GM23338 (cell line): Measurements from ENCODE around the gene LIPM. TPM values are rescaled to one million over a fixed set of nuclear protein-coding genes. Genes with fewer than 3 reads are reported as not detected.

Source experiments
- ATAC-seq: fragments of 200-7000 bp; cut with Tn5 transposase; 3 replicates; pipeline ENCODE4 v1.9.1; 2020
- DNase-seq: peaks from one replicate; pipeline ENCODE4 v3.0.0-alpha.2; 2015; ENCODE audit warnings: low spot score
- H2AFZ ChIP-seq: fragments of 200-600 bp; sonication (generic); 2 replicates; pipeline ENCODE4 v1.8.0; 2016; ENCODE audit warnings: antibody characterized with exemption, mild to moderate bottlenecking, moderate library complexity
- H3F3A ChIP-seq: fragments of 200-600 bp; sonication (generic); replicated peaks from 2 replicates; pipeline ENCODE4 v1.8.0; 2017; ENCODE audit warnings: antibody characterized with exemption, mixed run types, low read depth
- H3K27ac ChIP-seq: fragments of 200-600 bp; sonication (generic); 2 replicates; pipeline ENCODE4 v1.6.1; 2016; ENCODE audit warnings: low read depth
- H3K27me3 ChIP-seq: fragments of 200-600 bp; sonication (generic); 2 replicates; pipeline ENCODE4 v1.8.0; 2016; ENCODE audit warnings: mild to moderate bottlenecking, mixed run types, moderate library complexity; ENCODE audit not compliant: insufficient read depth
- H3K36me3 ChIP-seq: fragments of 200-600 bp; sonication (generic); 2 replicates; pipeline ENCODE4 v1.8.0; 2016; ENCODE audit warnings: mild to moderate bottlenecking; ENCODE audit not compliant: insufficient read depth
- H3K4me1 ChIP-seq: fragments of 200-600 bp; sonication (generic); 2 replicates; pipeline ENCODE4 v1.8.0; 2016; ENCODE audit warnings: mild to moderate bottlenecking, moderate library complexity; ENCODE audit not compliant: insufficient read depth
- H3K4me2 ChIP-seq: fragments of 200-600 bp; sonication (generic); 2 replicates; pipeline ENCODE4 v1.7.1; 2017; ENCODE audit warnings: mixed run types
- H3K4me3 ChIP-seq: fragments of 200-600 bp; sonication (generic); 2 replicates; pipeline ENCODE4 v1.6.1; 2016; ENCODE audit warnings: mixed run types
- H3K79me2 ChIP-seq: fragments of 200-600 bp; sonication (generic); replicated peaks from 2 replicates; pipeline ENCODE4 v1.8.0; 2017; ENCODE audit warnings: mild to moderate bottlenecking; ENCODE audit not compliant: insufficient read depth
- H3K9me2 ChIP-seq: fragments of 200-600 bp; sonication (generic); 2 replicates; pipeline ENCODE4 v1.8.0; 2017; ENCODE audit not compliant: insufficient read depth
- H4K20me1 ChIP-seq: fragments of 200-600 bp; sonication (generic); replicated peaks from 2 replicates; pipeline ENCODE4 v1.8.0; 2017; ENCODE audit warnings: mild to moderate bottlenecking; ENCODE audit not compliant: insufficient read depth
- H3K27ac Mint-ChIP-seq: 2 replicates; pipeline ENCODE4 v1.8.0; 2020; ENCODE audit warnings: inconsistent platforms, mild to moderate bottlenecking, moderate library complexity, mixed read lengths
- H3K27me3 Mint-ChIP-seq: 3 replicates; pipeline ENCODE4 v1.8.0; 2022; ENCODE audit warnings: low read depth, mild to moderate bottlenecking, moderate library complexity, mixed read lengths, inconsistent platforms; ENCODE audit not compliant: insufficient read depth, poor library complexity
- H3K36me3 Mint-ChIP-seq: 3 replicates; pipeline ENCODE4 v1.8.0; 2021; ENCODE audit warnings: low read depth, mild to moderate bottlenecking, inconsistent platforms, moderate library complexity, mixed read lengths
- H3K4me1 Mint-ChIP-seq: 3 replicates; pipeline ENCODE4 v1.8.0; 2020; ENCODE audit warnings: mild to moderate bottlenecking, inconsistent platforms, mixed read lengths
- H3K4me3 Mint-ChIP-seq: 3 replicates; pipeline ENCODE4 v1.8.0; 2021; ENCODE audit warnings: moderate library complexity, mild to moderate bottlenecking, inconsistent platforms, mixed read lengths
- H3K9me3 Mint-ChIP-seq: 3 replicates; pipeline ENCODE4 v1.8.0; 2020; ENCODE audit warnings: moderate library complexity, mild to moderate bottlenecking, inconsistent platforms, mixed read lengths
- CREB1 ChIP-seq: fragments of 250-450 bp; sonication (Bioruptor Pico); IDR thresholded peaks from 2 replicates; pipeline ENCODE4 v1.5.0; 2020; ENCODE audit warnings: low read depth, mild to moderate bottlenecking, moderate library complexity
- EZH2 ChIP-seq: fragments of 200-600 bp; sonication (generic); IDR thresholded peaks from one replicate; pipeline ENCODE4 v1.8.0; 2017; ENCODE audit warnings: antibody characterized with exemption, mild to moderate bottlenecking, low read depth; ENCODE audit not compliant: unreplicated experiment
- EZH2phosphoT487 ChIP-seq: fragments of 200-600 bp; sonication (generic); IDR thresholded peaks from one replicate; pipeline ENCODE4 v1.8.1; 2018; ENCODE audit warnings: antibody characterized with exemption; ENCODE audit not compliant: unreplicated experiment
- JUNB ChIP-seq: IDR thresholded peaks from one replicate; pipeline ENCODE4 v1.6.1; 2016; ENCODE audit warnings: antibody characterized with exemption; ENCODE audit not compliant: unreplicated experiment
- NANOG ChIP-seq: IDR thresholded peaks from 2 replicates; pipeline ENCODE4 v1.6.1; 2016; ENCODE audit warnings: antibody characterized with exemption, borderline replicate concordance
- POLR2AphosphoS5 ChIP-seq: IDR thresholded peaks from 2 replicates; pipeline ENCODE4 v1.6.1; 2016; ENCODE audit warnings: antibody characterized with exemption, low read depth
- STAT1 ChIP-seq: IDR thresholded peaks from one replicate; pipeline ENCODE4 v1.6.1; 2016; ENCODE audit warnings: antibody characterized with exemption; ENCODE audit not compliant: unreplicated experiment
- ZNF114 ChIP-seq: fragments of 250-450 bp; sonication (Bioruptor Pico); IDR thresholded peaks from 2 replicates; pipeline ENCODE4 v1.5.0; 2020; ENCODE audit warnings: mild to moderate bottlenecking, moderate library complexity
- ZNF331 ChIP-seq: fragments of 250-450 bp; sonication (Bioruptor Pico); IDR thresholded peaks from 2 replicates; pipeline ENCODE4 v1.5.0; 2020; ENCODE audit warnings: low read depth, mild to moderate bottlenecking, moderate library complexity
- polyA plus RNA-seq: library from polyadenylated mRNA; unstranded; fragments of >200 nt; fragmentation: Nextera tagmentation; extraction: Ambion mirVana; gene quantifications from 2 replicates; pipeline ENCODE4 v1.2.1, GENCODE V29; 2016
- total RNA-seq: library from RNA; depleted of rRNA; stranded (reverse); fragments of >200 nt; shearing (Covaris generic); gene quantifications from 2 replicates; pipeline ENCODE4 v1.2.3, GENCODE V29; 2014
- TF ChIP-seq, protein P1 (sequence below), 2 experiments: fragments of 200-600 bp in 1 of 2; sonication (generic) in 1 of 2; conservative IDR thresholded peaks; 2 replicates each; pipeline versions ENCODE4 v1.5.1 to v1.6.1; 2016 to 2017; ENCODE audit warnings: antibody characterized with exemption in 2 of 2, low read depth in 2 of 2, mild to moderate bottlenecking in 2 of 2, moderate library complexity in 1 of 2
- TF ChIP-seq, protein P2 (sequence below): IDR thresholded peaks from 2 replicates; pipeline ENCODE4 v1.6.1; 2016; ENCODE audit warnings: antibody characterized with exemption
- TF ChIP-seq, protein P3 (sequence below): IDR thresholded peaks from one replicate; pipeline ENCODE4 v1.6.1; 2018; ENCODE audit warnings: antibody characterized with exemption; ENCODE audit not compliant: unreplicated experiment
- TF ChIP-seq, protein P4 (sequence below): fragments of 250-450 bp; sonication (Bioruptor Pico); IDR thresholded peaks from 2 replicates; pipeline ENCODE4 v1.5.0; 2020; ENCODE audit warnings: mild to moderate bottlenecking, moderate library complexity

The LIPM gene
- total and polyA plus RNA-seq, 2 experiments from 2014 or later = not detected

DNA sequence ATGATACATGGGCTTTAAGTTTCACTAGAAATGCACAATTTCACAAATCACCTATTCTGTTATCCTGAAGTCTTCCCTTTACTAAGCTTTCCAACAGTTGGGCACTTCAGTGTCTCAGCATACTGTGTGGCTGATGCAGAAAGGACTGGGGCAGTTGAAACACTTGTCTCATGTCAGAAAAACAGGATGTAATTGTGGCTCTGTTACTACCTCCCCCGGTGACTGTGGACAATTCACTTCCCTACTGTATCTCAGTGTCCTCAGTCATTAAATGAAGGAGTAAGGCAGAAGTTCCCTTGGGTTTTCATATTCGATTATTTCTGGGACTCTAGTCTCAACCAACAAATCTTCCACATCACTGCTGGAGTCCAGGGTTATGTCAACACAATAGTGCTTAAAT is 31.2 kb downstream of the LIPM start:
- Mint-ChIP-seq H3K27ac (no peak overlapping the region), H3K27me3 (no peaks in the 10 kb centered on the region), H3K36me3 (no peaks in the 10 kb centered on the region), H3K4me3 (no peak overlapping the region), H3K4me1 (no peaks in the 10 kb centered on the region), H3K9me3 (no peaks in the 10 kb centered on the region)
- H3K9me2 ChIP-seq = no peaks in the 10 kb centered on the region
- no peaks in the 10 kb centered on the region for H3K27me3 ChIP-seq
- no peaks in the 10 kb centered on the region for H3K4me1 ChIP-seq
- no peak overlapping the region for H3K4me3 ChIP-seq
- DNase-seq = no peak
- no peak for ATAC-seq
- TF ChIP-seq, protein P1, sequence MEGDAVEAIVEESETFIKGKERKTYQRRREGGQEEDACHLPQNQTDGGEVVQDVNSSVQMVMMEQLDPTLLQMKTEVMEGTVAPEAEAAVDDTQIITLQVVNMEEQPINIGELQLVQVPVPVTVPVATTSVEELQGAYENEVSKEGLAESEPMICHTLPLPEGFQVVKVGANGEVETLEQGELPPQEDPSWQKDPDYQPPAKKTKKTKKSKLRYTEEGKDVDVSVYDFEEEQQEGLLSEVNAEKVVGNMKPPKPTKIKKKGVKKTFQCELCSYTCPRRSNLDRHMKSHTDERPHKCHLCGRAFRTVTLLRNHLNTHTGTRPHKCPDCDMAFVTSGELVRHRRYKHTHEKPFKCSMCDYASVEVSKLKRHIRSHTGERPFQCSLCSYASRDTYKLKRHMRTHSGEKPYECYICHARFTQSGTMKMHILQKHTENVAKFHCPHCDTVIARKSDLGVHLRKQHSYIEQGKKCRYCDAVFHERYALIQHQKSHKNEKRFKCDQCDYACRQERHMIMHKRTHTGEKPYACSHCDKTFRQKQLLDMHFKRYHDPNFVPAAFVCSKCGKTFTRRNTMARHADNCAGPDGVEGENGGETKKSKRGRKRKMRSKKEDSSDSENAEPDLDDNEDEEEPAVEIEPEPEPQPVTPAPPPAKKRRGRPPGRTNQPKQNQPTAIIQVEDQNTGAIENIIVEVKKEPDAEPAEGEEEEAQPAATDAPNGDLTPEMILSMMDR (conservative IDR thresholded peaks at IDR 0.05; ENCODE audit: low read depth in 2 of 2) = no peak
- TF ChIP-seq, protein P2, sequence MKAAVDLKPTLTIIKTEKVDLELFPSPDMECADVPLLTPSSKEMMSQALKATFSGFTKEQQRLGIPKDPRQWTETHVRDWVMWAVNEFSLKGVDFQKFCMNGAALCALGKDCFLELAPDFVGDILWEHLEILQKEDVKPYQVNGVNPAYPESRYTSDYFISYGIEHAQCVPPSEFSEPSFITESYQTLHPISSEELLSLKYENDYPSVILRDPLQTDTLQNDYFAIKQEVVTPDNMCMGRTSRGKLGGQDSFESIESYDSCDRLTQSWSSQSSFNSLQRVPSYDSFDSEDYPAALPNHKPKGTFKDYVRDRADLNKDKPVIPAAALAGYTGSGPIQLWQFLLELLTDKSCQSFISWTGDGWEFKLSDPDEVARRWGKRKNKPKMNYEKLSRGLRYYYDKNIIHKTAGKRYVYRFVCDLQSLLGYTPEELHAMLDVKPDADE = no peak
- TF ChIP-seq CREB1 (no peak), EZH2 (no peak), POLR2AphosphoS5 (no peak), STAT1 (no peak), ZNF114 (no peak), JUNB (no peak), EZH2phosphoT487 (no peak), ZNF331 (no peak), NANOG (no peak)
- TF ChIP-seq, protein P3, sequence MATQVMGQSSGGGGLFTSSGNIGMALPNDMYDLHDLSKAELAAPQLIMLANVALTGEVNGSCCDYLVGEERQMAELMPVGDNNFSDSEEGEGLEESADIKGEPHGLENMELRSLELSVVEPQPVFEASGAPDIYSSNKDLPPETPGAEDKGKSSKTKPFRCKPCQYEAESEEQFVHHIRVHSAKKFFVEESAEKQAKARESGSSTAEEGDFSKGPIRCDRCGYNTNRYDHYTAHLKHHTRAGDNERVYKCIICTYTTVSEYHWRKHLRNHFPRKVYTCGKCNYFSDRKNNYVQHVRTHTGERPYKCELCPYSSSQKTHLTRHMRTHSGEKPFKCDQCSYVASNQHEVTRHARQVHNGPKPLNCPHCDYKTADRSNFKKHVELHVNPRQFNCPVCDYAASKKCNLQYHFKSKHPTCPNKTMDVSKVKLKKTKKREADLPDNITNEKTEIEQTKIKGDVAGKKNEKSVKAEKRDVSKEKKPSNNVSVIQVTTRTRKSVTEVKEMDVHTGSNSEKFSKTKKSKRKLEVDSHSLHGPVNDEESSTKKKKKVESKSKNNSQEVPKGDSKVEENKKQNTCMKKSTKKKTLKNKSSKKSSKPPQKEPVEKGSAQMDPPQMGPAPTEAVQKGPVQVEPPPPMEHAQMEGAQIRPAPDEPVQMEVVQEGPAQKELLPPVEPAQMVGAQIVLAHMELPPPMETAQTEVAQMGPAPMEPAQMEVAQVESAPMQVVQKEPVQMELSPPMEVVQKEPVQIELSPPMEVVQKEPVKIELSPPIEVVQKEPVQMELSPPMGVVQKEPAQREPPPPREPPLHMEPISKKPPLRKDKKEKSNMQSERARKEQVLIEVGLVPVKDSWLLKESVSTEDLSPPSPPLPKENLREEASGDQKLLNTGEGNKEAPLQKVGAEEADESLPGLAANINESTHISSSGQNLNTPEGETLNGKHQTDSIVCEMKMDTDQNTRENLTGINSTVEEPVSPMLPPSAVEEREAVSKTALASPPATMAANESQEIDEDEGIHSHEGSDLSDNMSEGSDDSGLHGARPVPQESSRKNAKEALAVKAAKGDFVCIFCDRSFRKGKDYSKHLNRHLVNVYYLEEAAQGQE = no peak
- TF ChIP-seq, protein P4, sequence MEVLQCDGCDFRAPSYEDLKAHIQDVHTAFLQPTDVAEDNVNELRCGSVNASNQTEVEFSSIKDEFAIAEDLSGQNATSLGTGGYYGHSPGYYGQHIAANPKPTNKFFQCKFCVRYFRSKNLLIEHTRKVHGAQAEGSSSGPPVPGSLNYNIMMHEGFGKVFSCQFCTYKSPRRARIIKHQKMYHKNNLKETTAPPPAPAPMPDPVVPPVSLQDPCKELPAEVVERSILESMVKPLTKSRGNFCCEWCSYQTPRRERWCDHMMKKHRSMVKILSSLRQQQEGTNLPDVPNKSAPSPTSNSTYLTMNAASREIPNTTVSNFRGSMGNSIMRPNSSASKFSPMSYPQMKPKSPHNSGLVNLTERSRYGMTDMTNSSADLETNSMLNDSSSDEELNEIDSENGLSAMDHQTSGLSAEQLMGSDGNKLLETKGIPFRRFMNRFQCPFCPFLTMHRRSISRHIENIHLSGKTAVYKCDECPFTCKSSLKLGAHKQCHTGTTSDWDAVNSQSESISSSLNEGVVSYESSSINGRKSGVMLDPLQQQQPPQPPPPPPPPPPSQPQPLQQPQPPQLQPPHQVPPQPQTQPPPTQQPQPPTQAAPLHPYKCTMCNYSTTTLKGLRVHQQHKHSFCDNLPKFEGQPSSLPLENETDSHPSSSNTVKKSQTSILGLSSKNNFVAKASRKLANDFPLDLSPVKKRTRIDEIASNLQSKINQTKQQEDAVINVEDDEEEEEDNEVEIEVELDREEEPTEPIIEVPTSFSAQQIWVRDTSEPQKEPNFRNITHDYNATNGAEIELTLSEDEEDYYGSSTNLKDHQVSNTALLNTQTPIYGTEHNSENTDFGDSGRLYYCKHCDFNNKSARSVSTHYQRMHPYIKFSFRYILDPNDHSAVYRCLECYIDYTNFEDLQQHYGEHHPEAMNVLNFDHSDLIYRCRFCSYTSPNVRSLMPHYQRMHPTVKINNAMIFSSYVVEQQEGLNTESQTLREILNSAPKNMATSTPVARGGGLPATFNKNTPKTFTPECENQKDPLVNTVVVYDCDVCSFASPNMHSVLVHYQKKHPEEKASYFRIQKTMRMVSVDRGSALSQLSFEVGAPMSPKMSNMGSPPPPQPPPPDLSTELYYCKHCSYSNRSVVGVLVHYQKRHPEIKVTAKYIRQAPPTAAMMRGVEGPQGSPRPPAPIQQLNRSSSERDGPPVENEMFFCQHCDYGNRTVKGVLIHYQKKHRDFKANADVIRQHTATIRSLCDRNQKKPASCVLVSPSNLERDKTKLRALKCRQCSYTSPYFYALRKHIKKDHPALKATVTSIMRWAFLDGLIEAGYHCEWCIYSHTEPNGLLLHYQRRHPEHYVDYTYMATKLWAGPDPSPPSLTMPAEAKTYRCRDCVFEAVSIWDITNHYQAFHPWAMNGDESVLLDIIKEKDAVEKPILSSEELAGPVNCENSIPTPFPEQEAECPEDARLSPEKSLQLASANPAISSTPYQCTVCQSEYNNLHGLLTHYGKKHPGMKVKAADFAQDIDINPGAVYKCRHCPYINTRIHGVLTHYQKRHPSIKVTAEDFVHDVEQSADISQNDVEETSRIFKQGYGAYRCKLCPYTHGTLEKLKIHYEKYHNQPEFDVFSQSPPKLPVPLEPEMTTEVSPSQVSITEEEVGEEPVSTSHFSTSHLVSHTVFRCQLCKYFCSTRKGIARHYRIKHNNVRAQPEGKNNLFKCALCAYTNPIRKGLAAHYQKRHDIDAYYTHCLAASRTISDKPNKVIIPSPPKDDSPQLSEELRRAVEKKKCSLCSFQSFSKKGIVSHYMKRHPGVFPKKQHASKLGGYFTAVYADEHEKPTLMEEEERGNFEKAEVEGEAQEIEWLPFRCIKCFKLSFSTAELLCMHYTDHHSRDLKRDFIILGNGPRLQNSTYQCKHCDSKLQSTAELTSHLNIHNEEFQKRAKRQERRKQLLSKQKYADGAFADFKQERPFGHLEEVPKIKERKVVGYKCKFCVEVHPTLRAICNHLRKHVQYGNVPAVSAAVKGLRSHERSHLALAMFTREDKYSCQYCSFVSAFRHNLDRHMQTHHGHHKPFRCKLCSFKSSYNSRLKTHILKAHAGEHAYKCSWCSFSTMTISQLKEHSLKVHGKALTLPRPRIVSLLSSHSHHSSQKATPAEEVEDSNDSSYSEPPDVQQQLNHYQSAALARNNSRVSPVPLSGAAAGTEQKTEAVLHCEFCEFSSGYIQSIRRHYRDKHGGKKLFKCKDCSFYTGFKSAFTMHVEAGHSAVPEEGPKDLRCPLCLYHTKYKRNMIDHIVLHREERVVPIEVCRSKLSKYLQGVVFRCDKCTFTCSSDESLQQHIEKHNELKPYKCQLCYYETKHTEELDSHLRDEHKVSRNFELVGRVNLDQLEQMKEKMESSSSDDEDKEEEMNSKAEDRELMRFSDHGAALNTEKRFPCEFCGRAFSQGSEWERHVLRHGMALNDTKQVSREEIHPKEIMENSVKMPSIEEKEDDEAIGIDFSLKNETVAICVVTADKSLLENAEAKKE (CRISPR knock-in tag) = no peak
- H4K20me1 ChIP-seq = no peaks in the 10 kb centered on the region
- H3F3A ChIP-seq = no peaks in the 10 kb centered on the region
- no peak overlapping the region for H3K4me2 ChIP-seq
- H3K79me2 ChIP-seq = no peaks in the 10 kb centered on the region
- H3K36me3 ChIP-seq = no peaks in the 10 kb centered on the region
- no peak overlapping the region for H2AFZ ChIP-seq
- H3K27ac ChIP-seq = no peak overlapping the region
